HUES48 (cell line): ENCODE data around the gene FAM24B.
A peak's percentile ranks its signal among the peaks of the same experiment; 100 is the strongest.

Source experiments
- H3K27ac ChIP-seq: one replicate; pipeline ENCODE4 v1.7.0; 2013; ENCODE audit warnings: low read depth, low read length, inconsistent platforms
- H3K27me3 ChIP-seq: 2 replicates; pipeline ENCODE4 v1.6.1; 2013; ENCODE audit warnings: mild to moderate bottlenecking, low read length; ENCODE audit not compliant: control insufficient read depth, insufficient read depth
- H3K36me3 ChIP-seq: 2 replicates; pipeline ENCODE4 v1.6.1; 2013; ENCODE audit warnings: low read length; ENCODE audit not compliant: control insufficient read depth, insufficient read depth
- H3K4me1 ChIP-seq: 2 replicates; pipeline ENCODE4 v1.6.1; 2013; ENCODE audit warnings: mild to moderate bottlenecking, low read length; ENCODE audit not compliant: control insufficient read depth, insufficient read depth
- H3K4me3 ChIP-seq: 2 replicates; pipeline ENCODE4 v1.5.1; 2013; ENCODE audit warnings: mild to moderate bottlenecking, low read depth, low read length
- H3K9ac ChIP-seq: 2 replicates; pipeline ENCODE4 v1.6.1; 2013; ENCODE audit warnings: mild to moderate bottlenecking, low read depth, low read length, moderate library complexity
- H3K9me3 ChIP-seq: 2 replicates; pipeline ENCODE4 v1.6.1; 2013; ENCODE audit warnings: low read length; ENCODE audit not compliant: control insufficient read depth, insufficient read depth

The FAM24B gene

GRCh38 chr10:122845783-122846332 lies 33.5 kb downstream of the FAM24B start, which contains the start of gene CUZD1:
Gene CUZD1 (minus strand): TSS chr10:122845857. CDS start chr10:122845843, 14 bp downstream.
- Histone ChIP-seq H3K9me3 (peaks cover 7% of the 10 kb centered on the region), H3K27ac (peak within 1 kb of the TSS; percentile 85), H3K27me3 (no peaks in the 10 kb centered on the region), H3K4me3 (0 out of 2 replicates have a peak within 1 kb of the TSS, but pooled peaks have one; percentile 9), H3K4me1 (peaks cover 20% of the 10 kb centered on the region; the same call in 1 of the 2 replicates), H3K36me3 (peaks cover 3% of the 10 kb centered on the region; the same call in 1 of the 2 replicates), H3K9ac (no peak within 1 kb of the TSS; the same call in 1 of the 2 replicates)

GRCh38 chr10:122844146-122844545 lies 35.2 kb downstream of the FAM24B start:
- Histone ChIP-seq H3K9me3 (peaks cover 7% of the 10 kb centered on the region), H3K27ac (no peak overlapping the region), H3K4me3 (no peak overlapping the region), H3K4me1 (0 out of 2 replicates have a peak, but pooled peaks cover 16% of the 10 kb centered on the region), H3K9ac (no peak overlapping the region), H3K27me3 (no peaks in the 10 kb centered on the region), H3K36me3 (peaks cover 5% of the 10 kb centered on the region; the same call in 1 of the 2 replicates)

GRCh38 chr10:122841569-122841968 lies 37.8 kb downstream of the FAM24B start:
- Histone ChIP-seq H3K27ac (no peak overlapping the region), H3K9me3 (peaks cover 7% of the 10 kb centered on the region), H3K9ac (no peak overlapping the region), H3K36me3 (peaks cover 27% of the 10 kb centered on the region; the same call in 1 of the 2 replicates), H3K27me3 (no peaks in the 10 kb centered on the region), H3K4me1 (0 out of 2 replicates have a peak, but pooled peaks cover 12% of the 10 kb centered on the region), H3K4me3 (no peak overlapping the region)

- H3K36me3 ChIP-seq: peaks cover 42% of the 10 kb centered on the region
- H3K4me1 ChIP-seq: no peaks in the 10 kb centered on the region
- H3K27ac ChIP-seq: no peak overlapping the region
These were observed 39.9 kb downstream of the FAM24B start for GRCh38 chr10:122839505-122839904.

GRCh38 chr10:122838880-122839279 lies 40.5 kb downstream of the FAM24B start:
- Histone ChIP-seq H3K4me1 (no peaks in the 10 kb centered on the region), H3K27ac (no peak overlapping the region), H3K9me3 (peaks cover 7% of the 10 kb centered on the region), H3K36me3 (peaks cover 44% of the 10 kb centered on the region), H3K27me3 (no peaks in the 10 kb centered on the region), H3K4me3 (no peak overlapping the region), H3K9ac (no peak overlapping the region)

More at GRCh38 chr10:122839505-122839904, 39.9 kb downstream of the FAM24B start:
- Histone ChIP-seq H3K4me3 (no peak overlapping the region), H3K27me3 (no peaks in the 10 kb centered on the region), H3K9me3 (peaks cover 7% of the 10 kb centered on the region), H3K9ac (no peak overlapping the region)

GRCh38 chr10:122835908-122836307 lies 43.5 kb downstream of the FAM24B start:
- Histone ChIP-seq H3K4me3 (no peak overlapping the region), H3K9ac (no peak overlapping the region), H3K36me3 (peaks cover 46% of the 10 kb centered on the region), H3K4me1 (peaks cover 5% of the 10 kb centered on the region; the same call in 1 of the 2 replicates), H3K27ac (no peak overlapping the region), H3K27me3 (no peaks in the 10 kb centered on the region), H3K9me3 (no peaks in the 10 kb centered on the region)

- Histone ChIP-seq H3K27ac (no peak overlapping the region), H3K4me1 (peaks cover 5% of the 10 kb centered on the region; the same call in 1 of the 2 replicates), H3K9ac (no peak overlapping the region), H3K27me3 (no peaks in the 10 kb centered on the region), H3K9me3 (no peaks in the 10 kb centered on the region), H3K4me3 (no peak overlapping the region), H3K36me3 (peaks cover 18% of the 10 kb centered on the region)
These were observed 48.4 kb downstream of the FAM24B start for GRCh38 chr10:122830965-122831353.

- Histone ChIP-seq H3K36me3 (peaks cover 15% of the 10 kb centered on the region), H3K9me3 (no peaks in the 10 kb centered on the region), H3K9ac (no peak overlapping the region), H3K27me3 (no peaks in the 10 kb centered on the region), H3K4me1 (peaks cover 5% of the 10 kb centered on the region; the same call in 1 of the 2 replicates), H3K27ac (no peak overlapping the region), H3K4me3 (no peak overlapping the region)
These were observed 49.0 kb downstream of the FAM24B start for GRCh38 chr10:122830273-122830964.

- no peaks in the 10 kb centered on the region for H3K27me3 ChIP-seq
- no peaks in the 10 kb centered on the region for H3K9me3 ChIP-seq
- H3K4me1 ChIP-seq: peaks cover 5% of the 10 kb centered on the region; the same call in 1 of the 2 replicates
- no peak overlapping the region for H3K27ac ChIP-seq
- H3K36me3 ChIP-seq: peaks cover 7% of the 10 kb centered on the region
- no peak overlapping the region for H3K9ac ChIP-seq
- H3K4me3 ChIP-seq: no peak overlapping the region
These were observed 49.9 kb downstream of the FAM24B start for GRCh38 chr10:122829454-122829853.

GRCh38 chr10:122828716-122829255 lies 50.6 kb downstream of the FAM24B start:
- Histone ChIP-seq H3K27me3 (no peaks in the 10 kb centered on the region), H3K36me3 (0 out of 2 replicates have a peak, but pooled peaks cover 5% of the 10 kb centered on the region), H3K4me3 (no peak overlapping the region), H3K9ac (no peak overlapping the region), H3K9me3 (no peaks in the 10 kb centered on the region), H3K27ac (no peak overlapping the region), H3K4me1 (peaks cover 5% of the 10 kb centered on the region; the same call in 1 of the 2 replicates)

GRCh38 chr10:122827302-122827701 lies 52.1 kb downstream of the FAM24B start:
- H3K27ac ChIP-seq: no peak overlapping the region
- H3K9me3 ChIP-seq: no peaks in the 10 kb centered on the region
- H3K4me1 ChIP-seq: peaks cover 5% of the 10 kb centered on the region; the same call in 1 of the 2 replicates
- H3K4me3 ChIP-seq: no peak overlapping the region
- H3K9ac ChIP-seq: no peak overlapping the region
- H3K27me3 ChIP-seq: no peaks in the 10 kb centered on the region
- H3K36me3 ChIP-seq: 0 out of 2 replicates have a peak, but pooled peaks cover 4% of the 10 kb centered on the region
